Measurements from ENCODE around the gene WDTC1. TPM values are rescaled to one million over a fixed set of nuclear protein-coding genes. Genes with fewer than 3 reads are reported as not detected.

WDTC1 gene
- total RNA-seq, 4 donors from 2014 or later: 14.9 to 31.5 (median 26.8) TPM

- no peak for DNase-seq
- Histone ChIP-seq H3K36me3 (peaks cover 15 to 98% (median 20%) of the 10 kb centered on the region in 3 donors), H3K9me3 (no peaks in the 10 kb centered on the region), H3K27me3 (no peaks in the 10 kb centered on the region), H3K27ac (peak overlapping the region; percentile 67 to 94 (median 90)), H3K4me1 (peaks cover 23 to 56% (median 35%) of the 10 kb centered on the region in 3 donors), H3K4me3 (no peak overlapping the region)
- intact Hi-C loops (cut with DNase I): no loop called here
- WGBS, 2 donors: 34% methylated on average over 2 of the region's 8 CpGs; no CpG with 5 or more reads in 1 of the 2 donors
- TF ChIP-seq, protein P1, sequence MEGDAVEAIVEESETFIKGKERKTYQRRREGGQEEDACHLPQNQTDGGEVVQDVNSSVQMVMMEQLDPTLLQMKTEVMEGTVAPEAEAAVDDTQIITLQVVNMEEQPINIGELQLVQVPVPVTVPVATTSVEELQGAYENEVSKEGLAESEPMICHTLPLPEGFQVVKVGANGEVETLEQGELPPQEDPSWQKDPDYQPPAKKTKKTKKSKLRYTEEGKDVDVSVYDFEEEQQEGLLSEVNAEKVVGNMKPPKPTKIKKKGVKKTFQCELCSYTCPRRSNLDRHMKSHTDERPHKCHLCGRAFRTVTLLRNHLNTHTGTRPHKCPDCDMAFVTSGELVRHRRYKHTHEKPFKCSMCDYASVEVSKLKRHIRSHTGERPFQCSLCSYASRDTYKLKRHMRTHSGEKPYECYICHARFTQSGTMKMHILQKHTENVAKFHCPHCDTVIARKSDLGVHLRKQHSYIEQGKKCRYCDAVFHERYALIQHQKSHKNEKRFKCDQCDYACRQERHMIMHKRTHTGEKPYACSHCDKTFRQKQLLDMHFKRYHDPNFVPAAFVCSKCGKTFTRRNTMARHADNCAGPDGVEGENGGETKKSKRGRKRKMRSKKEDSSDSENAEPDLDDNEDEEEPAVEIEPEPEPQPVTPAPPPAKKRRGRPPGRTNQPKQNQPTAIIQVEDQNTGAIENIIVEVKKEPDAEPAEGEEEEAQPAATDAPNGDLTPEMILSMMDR (IDR thresholded peaks at IDR 0.05): no peak
- TF ChIP-seq POLR2A (IDR thresholded peaks at IDR 0.05): no peak
Observed at GRCh38 chr1:27298632-27299384, 64.4 kb downstream of the WDTC1 start.

DNA sequence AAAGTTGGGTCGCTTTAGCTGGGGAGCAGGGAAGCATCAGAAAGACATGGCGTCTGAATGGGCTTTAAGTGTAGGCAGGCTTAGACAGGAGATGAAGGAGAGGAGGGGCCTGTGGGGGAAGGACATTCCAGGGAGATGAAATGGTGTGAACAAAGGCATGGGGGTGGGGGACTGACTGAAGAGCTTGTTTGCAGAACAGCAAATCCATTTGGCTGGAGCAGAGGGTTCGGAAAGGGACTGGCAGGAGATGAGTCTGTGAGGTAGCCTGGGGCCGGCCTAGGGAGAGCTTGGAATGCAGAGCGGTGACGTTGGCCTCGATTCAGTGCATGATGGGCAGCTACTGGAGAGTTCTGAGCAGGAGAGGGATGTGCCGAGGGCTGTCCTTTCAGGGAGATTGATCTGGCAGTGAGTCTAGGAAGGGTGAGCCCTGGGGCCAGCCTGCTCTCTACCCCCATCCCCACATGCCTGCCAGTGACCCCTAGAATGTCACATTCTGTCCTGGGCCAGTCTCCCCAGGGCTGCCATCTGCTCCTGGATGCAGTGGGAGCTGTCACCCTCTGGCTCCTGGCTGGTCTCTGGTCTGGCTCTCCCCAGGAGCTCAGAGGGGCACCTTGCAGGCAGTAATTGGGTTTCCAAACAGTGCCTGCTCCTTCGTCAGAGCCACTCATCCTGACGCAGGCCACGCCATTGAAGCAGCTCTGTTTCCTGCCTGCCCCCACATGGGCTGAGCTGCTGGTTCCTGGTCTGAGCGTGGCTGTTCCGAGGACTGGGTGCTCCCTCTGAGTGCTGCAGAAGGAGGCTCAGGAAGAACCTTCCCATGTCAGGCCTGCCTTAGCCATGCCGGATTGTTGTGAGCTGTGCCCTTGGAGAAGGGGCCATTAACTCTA lies 65.2 kb downstream of the WDTC1 start:
- Histone ChIP-seq H3K27me3 (no peaks in the 10 kb centered on the region), H3K4me1 (peaks cover 23 to 56% (median 35%) of the 10 kb centered on the region in 3 donors), H3K4me3 (no peak overlapping the region), H3K36me3 (peaks cover 15 to 98% (median 20%) of the 10 kb centered on the region in 3 donors), H3K27ac (peak overlapping the region; percentile 67 to 94 (median 90)), H3K9me3 (no peaks in the 10 kb centered on the region)
- intact Hi-C loops (cut with DNase I): loop anchor here (5.0 kb wide), 2 partner anchors 93 to 308 kb away; partner anchors contain the start of gene GPR3
- WGBS, 2 donors: 31 to 40% methylated on average over 8 to 10 of the region's 14 CpGs
- no peak for DNase-seq
- TF ChIP-seq POLR2A (IDR thresholded peaks at IDR 0.05): no peak

DNA sequence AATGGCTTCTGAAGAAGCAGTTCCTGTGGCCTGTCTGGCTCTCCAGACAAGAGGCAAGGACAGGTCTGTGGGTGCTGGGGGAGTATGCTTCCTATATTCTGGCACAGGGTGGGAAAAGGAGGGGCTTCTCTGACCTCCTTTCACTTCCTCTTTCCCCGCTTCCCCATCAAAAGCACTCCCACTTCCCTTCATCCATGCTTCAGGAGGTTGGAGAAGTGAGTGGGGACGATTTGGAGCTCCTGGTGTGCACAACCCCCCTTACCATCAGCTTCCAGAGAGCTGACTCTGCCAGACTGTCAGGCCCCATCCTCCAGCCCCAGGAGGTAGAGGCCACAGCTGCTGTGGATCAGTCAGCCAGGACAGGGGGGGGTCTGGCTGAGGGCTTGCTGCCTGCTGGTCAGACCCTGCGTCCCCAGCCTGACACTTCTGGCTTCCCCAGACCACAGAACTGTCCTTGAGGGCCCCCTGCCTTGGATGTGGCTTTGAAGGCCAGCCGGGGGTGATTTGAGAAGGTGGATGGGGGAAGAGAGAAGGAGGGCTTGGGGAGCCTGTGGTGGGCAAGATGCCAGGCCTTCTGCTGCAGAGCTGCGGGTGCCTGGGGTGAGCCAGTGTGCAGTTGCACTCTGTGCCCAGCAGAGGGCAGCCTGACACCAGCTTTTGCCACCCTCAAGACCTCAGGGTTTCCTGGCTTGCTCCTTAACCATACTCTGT lies 66.1 kb downstream of the WDTC1 start:
- TF ChIP-seq, protein P1 (IDR thresholded peaks at IDR 0.05): peak; percentile 99 to 100 (median 99)
- TF ChIP-seq POLR2A (IDR thresholded peaks at IDR 0.05): no peak
- Histone ChIP-seq H3K27ac (peak overlapping the region; percentile 67 to 94 (median 90)), H3K9me3 (no peaks in the 10 kb centered on the region), H3K4me3 (no peak overlapping the region), H3K4me1 (peaks cover 23 to 56% (median 35%) of the 10 kb centered on the region in 3 donors), H3K36me3 (peaks cover 15 to 98% (median 19%) of the 10 kb centered on the region in 3 donors), H3K27me3 (no peaks in the 10 kb centered on the region)
- intact Hi-C loops (cut with DNase I): loop anchor here (5.0 kb wide), 2 partner anchors 92 to 307 kb away; partner anchors contain the start of gene GPR3
- 0 to 36% methylated on average over 2 of the region's 5 CpGs for WGBS, 2 donors
- DNase-seq: peak; percentile 19

GRCh38 chr1:27301052-27301422 lies 66.6 kb downstream of the WDTC1 start:
- H3K9me3 ChIP-seq: no peaks in the 10 kb centered on the region
- H3K36me3 ChIP-seq: peaks cover 13 to 98% (median 15%) of the 10 kb centered on the region in 3 donors
- no peak for DNase-seq
- no peak overlapping the region for H3K4me3 ChIP-seq
- TF ChIP-seq, protein P1 (IDR thresholded peaks at IDR 0.05): no peak
- TF ChIP-seq POLR2A (IDR thresholded peaks at IDR 0.05): no peak
- H3K27ac ChIP-seq: peak overlapping the region; percentile 67 to 94 (median 90)
- intact Hi-C loops (cut with DNase I): loop anchor here (5.0 kb wide), 2 partner anchors 91 to 306 kb away; partner anchors contain the start of gene GPR3
- H3K27me3 ChIP-seq: no peaks in the 10 kb centered on the region
- WGBS, 2 donors: 49 to 67% methylated on average over 5 to 7 of the region's 8 CpGs
- H3K4me1 ChIP-seq: peaks cover 23 to 56% (median 35%) of the 10 kb centered on the region in 3 donors
